Activated T-cell treated with anti-CD3 and anti-CD28 coated beads, Interleukin-2, amount 50 U/mL, for 48 hours (primary cell): ENCODE data around the gene JAM3.
A peak's percentile ranks its signal among the peaks of the same experiment; 100 is the strongest.
"Not testable (repeated sequence)": the region's sequence is repeated elsewhere in the genome, so short reads cannot be mapped to it uniquely, and the experiment has no call there.

ENCODE experiments used
- DNase-seq, 2 experiments: peaks; one replicate each; pipeline ENCODE4 v3.0.0-alpha.2; 2020

The JAM3 gene

DNA sequence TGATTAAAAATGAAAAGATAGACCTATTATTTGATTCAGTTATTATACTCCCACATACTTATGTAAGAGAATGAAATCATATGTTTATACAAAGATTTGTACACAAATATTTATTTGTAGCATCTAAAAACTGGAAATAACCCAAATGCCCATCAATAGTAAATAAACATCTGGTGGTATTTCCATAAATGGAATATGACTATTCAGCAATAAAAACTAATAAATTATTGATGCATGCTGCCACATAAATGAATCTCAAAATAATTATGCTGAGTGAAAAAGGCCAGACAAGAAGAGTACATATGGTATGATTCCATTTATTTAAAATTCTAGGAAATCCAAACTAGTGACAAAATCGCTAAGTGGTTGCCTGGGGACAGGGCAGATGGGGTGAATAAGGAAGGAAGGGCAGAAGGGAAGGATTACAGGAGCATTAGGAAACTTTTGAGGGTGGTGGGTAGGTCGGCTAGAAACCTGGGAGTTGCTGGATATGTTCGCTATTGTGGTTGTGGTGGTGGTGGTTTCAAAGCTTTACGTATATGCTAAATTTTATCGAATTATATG is 41.5 kb downstream of the JAM3 start:
- DNase-seq: no peak

DNA sequence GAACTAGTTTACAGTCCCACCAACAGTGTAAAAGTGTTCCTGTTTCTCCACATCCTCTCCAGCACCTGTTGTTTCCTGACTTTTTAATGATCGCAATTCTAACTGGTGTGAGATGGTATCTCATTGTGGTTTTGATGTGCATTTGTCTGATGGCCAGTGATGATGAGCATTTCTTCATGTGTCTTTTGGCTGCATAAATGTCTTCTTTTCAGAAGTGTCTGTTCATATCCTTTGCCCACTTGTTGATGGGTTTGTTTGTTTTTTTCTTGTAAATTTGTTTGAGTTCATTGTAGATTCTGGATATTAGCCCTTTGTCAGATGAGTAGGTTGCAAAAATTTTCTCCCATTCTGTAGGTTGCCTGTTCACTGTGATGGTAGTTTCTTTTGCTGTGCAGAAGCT is 44.9 kb downstream of the JAM3 start:
- DNase-seq: not testable (repeated sequence)

DNA sequence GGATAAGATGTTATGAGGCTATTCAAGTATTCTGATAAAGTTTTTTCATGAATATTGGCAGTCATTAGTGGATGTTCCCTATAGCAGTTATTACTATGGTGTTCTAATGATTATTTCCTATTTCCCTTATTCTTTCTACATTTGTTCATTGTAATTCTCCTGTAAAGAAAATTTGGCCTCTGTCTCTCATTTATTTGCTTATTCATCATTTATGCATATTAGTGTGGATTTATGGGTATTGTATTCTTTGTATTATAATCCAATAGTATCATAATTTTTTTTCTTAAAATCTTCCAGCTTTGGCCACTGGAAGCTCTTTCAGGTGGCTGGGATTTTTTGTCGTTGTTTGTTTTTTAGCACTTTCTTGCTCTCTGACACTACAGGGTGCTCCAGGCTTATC is 47.3 kb downstream of the JAM3 start:
- no peak for DNase-seq

DNA sequence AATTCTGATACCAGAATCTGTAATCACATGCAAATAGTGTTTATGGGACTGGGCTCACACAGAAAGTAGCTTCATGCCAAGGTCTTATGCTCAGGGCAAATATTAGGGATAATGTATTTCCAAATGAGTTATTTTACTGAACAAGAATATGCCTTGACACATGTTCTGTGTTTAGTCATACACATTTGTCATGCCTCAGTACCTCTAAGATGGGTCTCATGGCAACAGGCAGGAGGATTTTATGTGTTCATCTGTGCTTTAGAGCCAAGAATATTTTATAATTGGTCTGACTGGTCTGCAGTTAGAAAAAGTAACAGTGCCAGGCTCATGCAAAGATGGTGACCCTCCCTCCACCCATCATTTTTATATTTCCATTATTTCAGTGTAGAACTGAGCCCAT is 49.1 kb downstream of the JAM3 start:
- DNase-seq: no peak

DNA sequence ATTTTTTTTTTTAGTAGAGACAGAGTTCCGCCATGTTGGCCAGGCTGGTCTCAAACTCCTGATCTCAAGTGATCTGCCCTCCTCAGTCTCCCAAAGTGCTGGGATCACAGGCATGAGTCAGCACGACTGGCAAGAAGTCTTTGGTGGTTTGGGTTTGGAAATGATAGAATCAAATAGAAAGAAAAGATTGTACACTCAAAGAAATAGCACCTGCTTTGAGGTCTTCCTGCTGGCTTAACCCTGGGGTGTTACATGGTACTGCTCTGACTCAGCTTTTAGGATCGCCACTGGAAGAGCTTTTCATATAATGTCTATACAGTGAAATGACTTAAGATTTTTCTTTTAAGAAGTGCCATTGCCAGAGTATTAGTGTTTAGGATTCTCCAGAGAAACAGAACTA is 50.2 kb downstream of the JAM3 start:
- DNase-seq: no peak

DNA sequence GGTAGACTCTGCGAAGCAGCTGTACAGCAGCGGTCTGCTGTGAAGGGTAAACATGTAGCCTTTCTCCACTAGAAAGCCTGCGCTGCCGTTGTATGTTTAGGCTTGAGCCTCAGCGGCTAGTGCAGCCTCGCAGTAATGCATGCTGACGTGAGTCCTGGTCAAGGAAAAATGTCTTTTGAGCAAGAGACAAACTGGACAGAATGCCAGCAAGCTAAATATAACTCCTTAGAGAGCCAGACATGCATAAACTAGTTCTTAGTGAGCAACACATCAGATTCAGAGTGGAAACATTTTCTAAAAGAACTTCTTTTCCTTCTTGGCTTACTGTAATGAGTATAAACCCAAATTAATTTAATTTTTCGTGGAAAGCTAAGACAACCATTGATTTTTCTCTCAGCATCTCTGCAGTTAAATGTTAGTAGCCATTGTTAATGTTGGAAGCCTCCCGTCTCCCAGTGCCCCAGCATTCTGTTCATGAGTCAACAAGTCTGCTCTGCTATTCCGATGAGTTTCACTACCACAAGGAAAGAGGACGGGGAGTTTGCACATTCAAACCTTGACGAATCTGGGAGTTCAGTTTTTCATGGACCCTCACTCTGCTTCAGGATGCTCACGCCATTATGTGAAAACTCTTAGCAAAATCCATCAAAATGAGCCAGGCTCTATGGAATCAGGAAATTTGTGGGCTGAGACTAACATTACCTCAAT is 51.4 kb downstream of the JAM3 start:
- no peak for DNase-seq

DNA sequence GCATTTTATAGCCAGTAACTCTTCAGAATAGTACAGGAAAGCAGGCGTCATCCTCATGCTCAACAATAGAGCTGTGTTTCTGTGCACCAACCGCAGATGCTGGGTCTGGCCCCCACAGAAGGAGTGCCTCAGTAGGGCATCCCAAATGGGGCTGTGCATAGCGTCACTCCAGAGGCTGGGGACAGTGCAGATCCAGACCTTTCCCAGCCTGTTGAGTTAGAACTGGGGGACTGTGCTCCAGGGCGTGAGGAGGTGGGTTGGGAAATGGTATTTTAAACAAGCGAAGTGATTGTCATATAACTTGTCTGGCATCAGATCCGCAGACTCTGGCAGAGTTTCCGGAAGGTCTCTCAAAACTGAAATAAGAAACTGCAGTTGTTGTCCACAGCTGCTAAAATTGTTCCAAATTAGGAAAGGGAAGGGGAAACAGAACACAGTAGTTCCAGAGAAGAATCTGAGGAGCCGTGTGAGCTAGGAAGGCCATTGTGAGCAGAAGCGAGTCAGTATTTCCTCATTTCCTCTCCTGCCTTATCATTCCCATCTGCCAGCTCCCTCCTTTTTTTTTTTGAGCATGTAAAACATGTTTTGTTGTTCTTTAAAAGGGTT is 52.2 kb downstream of the JAM3 start:
- no peak for DNase-seq

DNA sequence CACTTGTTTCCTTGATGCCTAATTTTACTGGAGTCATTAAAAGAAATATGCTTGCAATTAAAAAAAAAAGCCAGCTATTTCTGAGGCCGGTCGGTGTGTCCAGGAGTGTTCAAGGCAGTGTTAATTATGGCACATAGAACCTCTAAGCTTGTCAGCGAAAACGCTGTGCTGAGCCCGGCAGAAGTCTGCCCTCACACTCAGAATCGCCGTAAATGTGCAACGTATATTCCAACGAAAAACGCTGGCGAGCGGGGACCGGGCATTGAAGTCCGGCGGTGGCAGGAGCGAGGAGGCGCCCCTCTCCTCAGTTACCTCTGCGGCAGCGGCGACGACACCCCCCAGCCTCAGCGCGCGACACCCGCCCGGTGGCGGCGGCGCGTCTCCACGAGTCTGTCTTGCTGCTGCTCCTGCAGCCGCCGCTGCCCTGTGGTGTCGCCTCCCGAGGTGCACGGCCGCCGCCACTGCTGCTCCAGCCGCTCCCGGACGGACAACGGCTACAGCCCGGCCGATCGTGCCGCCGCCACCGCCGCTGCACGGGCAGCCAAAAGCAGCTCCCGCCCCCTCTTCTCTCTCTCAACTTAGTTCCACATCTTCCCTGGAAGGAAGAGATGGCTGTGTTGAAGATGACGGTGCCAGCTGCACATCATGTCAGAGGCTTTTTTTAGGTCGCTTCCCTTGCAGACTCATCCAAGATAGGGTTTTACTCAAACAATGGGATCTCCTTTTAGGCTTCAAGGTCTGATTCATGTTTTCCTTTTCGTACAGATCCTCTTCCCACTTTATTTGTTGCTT is 56.0 kb downstream of the JAM3 start:
- no peak for DNase-seq

DNA sequence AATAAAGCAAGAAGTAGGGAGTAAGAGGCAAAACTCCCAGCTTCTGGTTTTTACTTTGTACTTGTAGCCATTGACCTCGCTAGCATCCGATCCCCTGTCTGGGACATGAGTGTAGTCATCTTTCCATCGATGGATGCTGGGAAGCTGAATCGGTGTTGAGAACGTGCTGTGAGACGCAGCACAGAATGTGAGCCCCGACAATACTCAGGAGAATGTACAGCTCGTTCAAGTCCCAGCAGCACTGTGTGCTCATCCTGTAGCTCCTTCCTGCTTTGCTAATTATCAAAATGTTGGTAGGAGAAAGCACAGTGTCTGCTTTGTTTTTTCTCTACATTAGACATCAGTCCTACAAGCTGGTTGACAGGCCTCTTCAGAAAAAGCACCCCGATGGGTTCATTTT is 56.6 kb downstream of the JAM3 start:
- no peak for DNase-seq

DNA sequence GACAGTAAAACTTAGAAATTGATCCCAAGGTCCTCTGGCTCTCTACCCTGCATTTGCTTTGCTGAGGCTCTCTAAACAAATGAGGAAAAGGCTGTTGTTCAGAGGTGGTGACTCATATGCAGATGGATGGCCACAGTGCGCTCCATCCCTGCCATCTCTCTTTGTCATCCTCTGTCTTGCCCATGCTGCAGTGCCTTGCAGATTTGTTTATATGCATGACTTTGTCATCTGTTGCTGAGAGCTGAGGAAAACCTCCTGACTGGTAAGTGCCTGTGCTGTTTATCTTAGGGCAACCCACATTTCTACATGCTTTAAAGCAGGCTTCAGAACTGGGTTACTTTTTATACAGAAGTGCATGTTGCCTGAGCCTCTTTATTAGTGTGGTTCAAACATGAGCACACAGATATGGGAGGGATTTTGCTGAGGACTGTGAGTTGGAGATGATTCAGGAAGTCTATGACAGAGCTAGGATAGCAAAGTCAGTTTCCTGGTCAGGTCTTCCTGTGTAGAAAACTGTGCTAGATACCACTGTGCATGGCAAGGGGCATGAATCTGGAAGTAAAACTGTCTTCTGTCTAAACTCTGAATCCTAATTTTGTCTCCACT is 57.4 kb downstream of the JAM3 start:
- DNase-seq: no peak

DNA sequence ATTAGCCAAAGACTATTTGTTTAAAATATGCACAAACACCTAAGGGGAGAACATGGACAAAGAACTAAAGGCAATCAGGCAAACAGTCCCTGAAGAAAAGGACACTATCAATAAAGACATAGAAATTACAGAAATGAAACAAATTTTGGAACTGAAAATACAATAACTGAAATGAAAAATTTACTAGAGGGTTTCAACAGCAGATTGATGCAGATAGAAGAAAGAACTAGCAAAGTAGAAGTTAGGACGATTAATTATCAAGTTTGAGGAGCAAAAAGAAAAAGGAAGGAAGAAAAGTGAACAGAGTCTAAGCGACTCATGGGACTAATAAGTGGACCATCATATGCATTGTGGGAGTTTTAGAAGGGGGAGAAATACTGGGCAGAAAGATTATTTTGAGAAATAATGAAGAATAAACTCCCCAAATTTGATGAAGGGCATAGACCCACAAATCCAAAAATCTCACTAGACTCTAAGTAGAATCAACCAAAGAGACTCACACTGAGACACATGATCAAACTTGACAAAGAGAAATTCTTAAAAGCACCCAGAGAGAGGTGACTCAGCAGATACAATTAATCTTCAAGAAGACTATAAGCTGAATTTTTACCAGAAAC is 62.9 kb downstream of the JAM3 start:
- DNase-seq: no peak

DNA sequence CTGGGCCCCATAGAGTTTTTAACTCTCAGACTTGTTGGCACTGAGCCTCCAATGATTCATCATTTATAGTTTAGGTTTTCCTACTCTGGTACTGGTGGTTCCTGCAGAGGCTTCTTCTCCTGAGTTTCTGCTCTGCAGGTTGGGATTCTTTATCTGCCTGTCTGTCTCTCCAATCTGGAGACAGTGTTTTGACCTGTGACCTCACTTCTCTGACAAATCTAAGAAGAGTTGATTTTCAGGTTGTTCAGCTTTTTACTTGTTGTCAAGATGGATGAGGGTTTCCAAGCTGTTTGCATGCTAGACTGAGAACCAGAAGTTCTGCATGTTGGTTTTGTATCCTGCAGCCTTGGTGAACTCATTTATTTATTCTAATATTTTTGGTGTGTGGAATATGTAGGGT is 63.9 kb downstream of the JAM3 start:
- no peak for DNase-seq

DNA sequence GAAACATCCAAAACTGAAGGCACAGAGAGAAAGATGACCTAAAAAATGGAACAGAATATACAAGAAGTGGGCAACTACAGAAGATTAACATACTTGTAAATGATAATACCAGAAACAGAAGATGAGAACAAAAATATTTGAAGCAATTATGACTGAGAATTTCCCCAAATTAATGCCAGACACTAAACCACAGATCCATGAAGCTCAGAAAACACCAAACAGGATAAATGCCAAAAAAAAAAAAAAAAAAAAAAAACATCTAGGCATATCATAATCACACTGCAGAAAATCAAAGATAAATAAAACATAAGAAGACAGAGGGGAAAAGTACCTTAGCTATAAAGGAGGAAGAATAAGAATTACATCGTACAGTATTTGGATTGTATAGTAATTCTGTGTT is 65.3 kb downstream of the JAM3 start:
- DNase-seq: no peak

DNA sequence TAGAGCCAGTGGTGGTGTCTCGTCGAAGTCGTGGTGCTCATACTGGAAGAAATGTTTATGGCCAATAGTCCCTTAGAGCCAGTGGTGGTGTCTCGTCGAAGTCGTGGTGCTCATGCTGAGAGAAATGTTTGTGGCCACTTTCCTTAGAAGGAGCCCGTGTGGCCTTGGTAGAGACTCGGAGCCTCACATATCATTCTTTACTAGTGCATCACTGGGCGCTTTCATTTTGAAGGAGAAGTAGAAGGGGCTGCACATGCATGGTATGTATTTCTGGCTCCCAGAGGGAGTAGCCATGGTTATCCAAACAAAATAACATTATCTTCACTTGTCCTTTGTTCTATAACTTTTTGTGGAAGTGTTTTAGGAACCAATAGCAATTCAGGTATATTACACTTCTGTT is 69.5 kb downstream of the JAM3 start:
- no peak for DNase-seq

DNA sequence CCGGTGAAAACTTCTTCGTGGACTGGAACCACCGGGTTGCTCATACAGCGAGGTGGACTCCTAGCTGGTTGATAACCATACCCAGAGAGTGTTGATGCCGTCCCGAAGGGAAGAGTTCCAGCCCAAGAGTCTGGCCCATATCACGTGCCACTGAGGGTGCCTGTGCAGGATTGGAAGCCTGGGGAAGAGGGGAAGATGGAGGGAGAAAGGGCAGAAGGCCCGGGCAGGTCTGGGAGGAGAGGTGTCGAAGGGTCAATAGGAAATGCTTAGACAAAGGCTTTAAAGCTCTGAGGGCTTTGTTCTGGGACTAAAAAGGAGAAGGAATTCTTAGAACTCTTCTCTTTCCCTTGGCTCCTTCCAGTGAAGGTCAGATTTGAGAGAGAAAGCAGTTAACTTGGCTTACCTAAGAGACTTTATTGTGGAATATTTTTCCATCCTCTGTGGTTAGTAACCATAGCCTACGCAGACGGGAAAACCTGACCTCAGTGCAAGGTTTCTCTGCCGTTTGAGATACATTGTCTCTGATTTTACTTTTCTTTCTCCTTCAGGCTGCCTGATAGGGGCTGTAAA is 70.5 kb downstream of the JAM3 start:
- no peak for DNase-seq

DNA sequence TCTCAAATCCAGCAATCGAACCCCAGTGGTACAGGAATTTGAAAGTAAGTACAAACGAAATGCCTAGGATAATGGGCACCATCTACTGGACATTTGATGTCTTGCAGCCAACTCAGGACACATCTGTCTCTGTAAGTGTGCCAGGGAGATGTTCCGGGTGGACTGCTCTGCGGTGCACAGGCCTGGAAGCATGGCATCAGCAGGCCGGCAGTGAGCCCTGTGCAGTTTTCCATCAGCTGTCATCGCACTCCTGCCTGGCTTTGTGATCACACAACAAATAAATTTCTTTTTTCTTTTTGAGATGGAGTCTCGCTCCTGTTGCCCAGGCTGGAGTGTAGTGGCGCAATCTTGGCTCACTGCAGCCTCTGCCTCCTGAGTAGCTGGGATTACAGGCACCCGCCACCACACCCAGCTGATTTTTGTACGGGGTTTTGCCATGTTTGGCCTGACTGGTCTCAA is 71.0 kb downstream of the JAM3 start:
- DNase-seq: peak; percentile 42 to 65

DNA sequence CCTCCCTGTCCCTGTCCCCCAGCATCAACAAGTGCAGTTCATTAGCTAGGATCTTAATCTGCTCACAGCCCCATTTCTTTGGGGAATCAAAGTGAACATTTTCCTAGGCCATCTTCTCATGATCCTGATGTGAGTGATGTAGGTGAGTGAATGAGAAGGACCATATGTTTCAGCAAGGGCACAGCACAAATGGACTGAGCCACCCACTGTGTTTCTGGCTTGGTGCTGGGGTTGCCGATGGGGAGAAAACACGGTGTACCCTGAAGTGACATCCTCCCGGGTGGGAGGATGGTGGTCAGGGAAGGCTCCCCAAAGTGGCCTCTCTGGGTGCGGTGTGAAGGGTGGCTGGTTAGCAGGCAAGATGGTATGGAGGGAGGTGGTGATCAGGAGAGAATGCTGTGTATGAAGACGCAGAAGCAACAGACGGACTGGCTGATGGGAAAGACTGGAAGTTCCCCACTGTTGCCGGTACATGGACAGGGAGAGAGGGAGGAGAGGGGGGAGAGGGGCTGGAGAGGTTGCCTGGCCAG is 72.2 kb downstream of the JAM3 start:
- no peak for DNase-seq

DNA sequence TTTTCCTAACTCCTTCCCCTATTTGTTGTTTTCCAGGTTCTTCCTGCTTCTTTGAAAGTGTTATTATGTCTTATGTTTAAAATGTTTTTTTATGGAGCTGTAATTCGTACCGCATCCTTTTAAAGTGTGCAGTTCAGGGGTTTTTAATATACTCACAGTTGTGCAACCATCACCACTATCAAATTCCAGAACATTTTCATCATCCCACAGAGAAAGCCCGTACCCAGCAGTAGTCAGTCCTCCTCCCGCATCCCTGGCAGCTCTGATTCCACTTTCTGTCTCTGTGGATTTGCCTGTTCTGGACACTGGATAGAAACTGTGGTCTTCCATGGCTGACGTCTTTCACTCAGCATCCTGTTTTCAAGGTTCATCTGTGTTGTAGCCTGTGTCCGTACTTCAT is 73.7 kb downstream of the JAM3 start:
- DNase-seq: no peak

DNA sequence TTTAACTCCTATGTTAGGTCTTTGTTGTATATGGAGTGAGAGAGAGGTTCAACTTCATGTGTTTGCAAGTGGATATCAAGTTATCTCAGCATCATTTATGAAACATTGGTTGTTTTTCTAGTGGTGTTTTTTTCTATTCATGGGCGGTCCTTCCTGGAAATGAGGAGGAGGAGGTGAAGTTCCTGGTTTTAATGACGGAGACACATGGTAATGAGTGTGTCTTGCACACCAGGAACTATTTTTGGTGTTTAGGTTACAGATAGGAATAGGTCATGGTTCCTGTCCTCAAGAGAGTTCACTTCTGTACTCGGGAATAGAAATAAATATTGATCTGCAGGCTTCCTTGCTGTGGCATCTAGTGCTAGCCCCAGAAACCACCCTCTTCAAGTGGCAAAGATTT is 74.9 kb downstream of the JAM3 start:
- no peak for DNase-seq

DNA sequence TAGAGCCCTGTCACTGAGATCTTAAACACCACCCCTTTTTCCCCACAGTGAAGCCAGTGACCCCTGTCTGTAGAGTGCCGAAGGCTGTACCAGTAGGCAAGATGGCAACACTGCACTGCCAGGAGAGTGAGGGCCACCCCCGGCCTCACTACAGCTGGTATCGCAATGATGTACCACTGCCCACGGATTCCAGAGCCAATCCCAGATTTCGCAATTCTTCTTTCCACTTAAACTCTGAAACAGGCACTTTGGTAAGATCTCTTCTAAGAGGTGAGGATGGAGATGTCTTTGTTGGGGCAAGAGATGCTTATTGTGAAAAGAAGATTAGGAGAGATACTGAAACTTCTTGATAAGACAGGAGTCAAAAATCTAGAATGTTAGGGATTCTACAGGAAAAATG is 75.9 kb downstream of the JAM3 start:
- DNase-seq: no peak

DNA sequence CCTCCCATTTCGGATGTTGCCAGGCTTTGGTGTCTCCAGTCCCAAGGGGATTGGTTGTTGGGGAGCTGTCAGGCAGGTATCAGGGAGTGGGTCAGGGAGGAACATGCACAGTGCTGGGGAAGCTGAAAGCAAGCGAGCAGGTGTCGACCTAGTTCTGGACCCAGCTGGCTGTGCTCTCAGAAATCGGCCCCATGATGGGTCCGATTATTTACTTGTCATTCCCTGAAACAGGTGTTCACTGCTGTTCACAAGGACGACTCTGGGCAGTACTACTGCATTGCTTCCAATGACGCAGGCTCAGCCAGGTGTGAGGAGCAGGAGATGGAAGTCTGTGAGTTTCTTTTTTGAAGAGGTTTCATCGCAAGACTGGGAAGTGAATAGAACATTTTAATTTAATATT is 76.8 kb downstream of the JAM3 start:
- DNase-seq: no peak

DNA sequence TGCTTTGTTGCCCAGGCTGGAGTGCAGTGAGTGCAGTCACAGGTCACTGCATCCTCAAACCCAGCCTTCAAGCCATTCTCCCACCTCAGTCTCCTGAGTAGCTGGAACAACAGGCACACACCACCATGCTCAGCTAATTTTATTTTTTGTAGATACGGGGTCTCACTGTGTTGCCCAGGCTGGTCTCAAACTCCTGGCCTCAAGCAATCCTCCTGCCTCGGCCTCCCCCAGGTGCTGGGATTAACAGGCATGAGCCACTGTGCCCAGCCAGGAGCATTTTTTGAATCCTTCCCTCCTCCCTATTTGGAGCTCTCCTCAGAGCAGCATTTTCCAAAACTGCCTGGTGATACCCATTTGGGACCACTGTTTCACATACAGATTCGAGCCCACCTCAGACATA is 77.7 kb downstream of the JAM3 start:
- DNase-seq: no peak
